GM19467 (cell line): Measurements from ENCODE around the gene DTNA.

Experiments used
- ATAC-seq: cut with Tn5 transposase; IDR thresholded peaks from one replicate; pipeline ENCODE4 v1.9.1; 2021; ENCODE audit warnings: mild to moderate bottlenecking, moderate library complexity; ENCODE audit not compliant: unreplicated experiment

DTNA gene

GRCh38 chr18:34805103-34805877, 95.2 kb downstream of the DTNA start:
- ATAC-seq, result no peak

- no peak for ATAC-seq
Observed at GRCh38 chr18:34805878-34806351, 95.8 kb downstream of the DTNA start.

- ATAC-seq, result no peak
Observed at GRCh38 chr18:34806527-34806926, 96.4 kb downstream of the DTNA start.

DNA sequence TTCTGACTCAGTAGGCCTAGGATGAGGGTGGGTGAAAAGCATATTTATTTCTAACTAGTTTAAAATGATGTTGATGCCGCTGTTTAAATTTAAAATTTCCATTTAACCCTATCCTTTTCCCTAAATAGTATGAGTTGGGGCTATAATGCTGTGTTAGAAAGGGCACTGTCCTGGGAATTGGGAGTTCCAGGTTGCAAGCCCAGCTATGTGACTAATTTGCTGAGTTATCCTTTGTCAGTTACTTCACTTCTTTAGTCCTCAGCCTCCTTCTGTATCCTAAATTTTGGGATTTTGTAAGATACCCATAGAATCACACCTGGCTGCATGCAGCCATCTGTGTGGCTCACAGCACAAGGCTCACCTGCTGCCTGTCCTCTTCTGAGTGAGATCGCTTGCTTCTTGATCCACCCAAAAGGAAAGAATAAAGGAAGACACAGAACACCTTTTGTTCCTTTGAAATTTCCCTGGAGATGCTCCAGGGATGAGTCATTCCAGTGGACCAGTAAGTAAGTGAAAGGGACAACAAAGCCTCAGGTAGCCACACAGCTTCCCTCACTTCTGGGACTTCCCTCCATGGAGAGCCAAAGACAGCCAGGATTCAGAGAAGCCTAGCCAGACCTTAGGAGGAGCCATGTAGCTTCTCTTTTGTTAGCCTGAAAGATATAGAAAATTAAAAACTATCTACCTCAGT, 97.2 kb downstream of the DTNA start:
- ATAC-seq, result no peak

GRCh38 chr18:34808389-34808788, 98.3 kb downstream of the DTNA start:
- ATAC-seq, result no peak

GRCh38 chr18:34809451-34810072, 99.5 kb downstream of the DTNA start:
- ATAC-seq, result no peak

GRCh38 chr18:34816183-34816582, 106.1 kb downstream of the DTNA start:
- no peak for ATAC-seq

DNA sequence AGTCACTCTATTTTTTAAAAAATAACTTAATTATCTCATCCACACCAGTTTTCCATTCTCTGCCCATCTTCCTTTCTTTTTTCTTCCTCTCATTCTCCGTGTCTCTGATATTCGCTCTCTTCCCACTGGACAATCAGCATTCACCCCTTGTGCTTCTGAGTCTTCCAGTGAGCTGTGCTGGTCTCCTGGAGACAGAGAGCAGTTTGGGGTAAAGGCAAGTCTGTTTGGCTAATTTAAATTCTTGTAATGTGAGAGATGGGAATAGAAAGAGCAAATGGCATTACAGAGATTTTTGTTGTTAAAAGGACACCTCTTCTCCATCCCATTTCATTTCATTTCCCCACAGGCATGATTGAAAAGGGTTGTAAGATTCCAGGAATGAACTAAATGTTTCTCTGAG, 107.5 kb downstream of the DTNA start:
- no peak for ATAC-seq

- no peak for ATAC-seq
Observed at GRCh38 chr18:34818064-34818463, 108.0 kb downstream of the DTNA start.

DNA sequence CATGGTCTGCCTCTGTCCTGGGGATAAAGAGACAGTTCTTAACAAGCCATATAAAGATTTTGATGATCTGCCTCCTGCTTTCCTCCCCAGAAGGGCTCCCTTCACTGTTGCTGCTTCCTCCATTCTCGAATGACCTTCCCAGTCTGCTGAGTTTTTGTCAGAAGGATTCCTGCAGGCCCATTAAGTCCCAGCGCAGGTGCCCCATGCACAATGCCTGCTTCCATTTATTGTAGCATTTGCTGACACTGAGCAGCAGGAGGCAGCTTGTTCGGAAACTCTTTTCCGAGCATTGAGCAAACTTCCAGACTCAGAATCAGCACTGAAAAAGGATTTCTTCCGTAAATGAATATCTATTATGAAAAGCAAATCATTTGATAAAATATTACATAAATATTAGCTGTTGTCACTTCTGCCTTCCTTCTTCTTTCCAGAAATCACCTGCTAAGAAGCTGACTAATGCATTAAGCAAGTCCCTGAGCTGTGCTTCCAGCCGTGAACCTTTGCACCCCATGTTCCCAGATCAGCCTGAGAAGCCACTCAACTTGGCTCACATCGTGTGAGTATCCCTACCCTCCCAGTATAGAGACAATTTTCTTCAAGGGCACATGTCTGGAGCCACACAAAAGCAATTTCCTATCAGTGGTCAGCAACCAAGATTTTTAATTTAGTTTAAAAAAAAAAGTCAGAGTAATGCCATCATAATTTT, 110.4 kb downstream of the DTNA start:
- no peak for ATAC-seq

DNA sequence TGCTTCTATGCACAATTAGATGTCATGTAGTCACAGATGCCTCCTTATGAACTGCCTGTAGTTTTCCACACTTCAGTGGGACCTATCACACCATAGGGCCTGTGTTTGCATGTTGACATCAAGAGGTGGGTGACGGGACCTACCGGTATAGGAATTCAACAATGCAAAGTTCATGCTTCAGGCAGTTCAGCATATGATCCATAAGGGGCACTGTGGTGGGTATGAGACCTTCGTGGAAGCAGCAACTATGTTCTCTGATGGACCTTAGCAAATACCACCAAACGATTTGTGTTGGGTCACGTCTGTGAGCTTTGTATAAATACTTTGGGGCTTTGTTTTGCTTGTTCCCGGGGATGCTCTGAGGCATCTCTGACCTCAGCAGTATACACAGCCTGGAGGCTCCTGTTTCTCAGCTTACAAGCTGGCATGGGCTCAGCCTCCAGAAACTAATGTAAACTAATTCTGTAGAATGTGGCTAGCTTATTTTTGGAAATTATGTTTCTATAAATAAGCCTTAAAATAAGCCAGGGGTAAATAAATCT, 111.6 kb downstream of the DTNA start:
- no peak for ATAC-seq

DNA sequence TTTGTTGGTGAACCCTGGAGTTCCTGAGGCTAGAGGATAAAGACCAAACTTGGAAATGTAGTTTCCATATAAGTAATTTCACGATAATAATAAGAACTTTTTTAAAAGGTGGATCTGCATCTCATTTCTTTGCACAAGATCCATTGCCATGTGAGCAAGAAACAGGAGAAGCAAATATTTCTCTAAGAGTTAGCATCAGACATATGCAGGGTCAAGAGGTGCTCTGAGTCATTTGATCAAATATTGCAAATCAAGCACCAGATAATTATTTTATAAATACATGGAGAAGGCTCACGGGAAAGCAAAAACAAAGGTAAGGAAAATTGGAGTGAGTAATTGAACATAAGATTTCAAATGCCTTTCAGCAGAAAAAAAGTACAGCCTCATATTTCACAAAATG, 118.0 kb downstream of the DTNA start:
- ATAC-seq, result no peak

- no peak for ATAC-seq
Observed at GRCh38 chr18:34834897-34835296, 124.8 kb downstream of the DTNA start.

GRCh38 chr18:34835466-34835865, 125.4 kb downstream of the DTNA start:
- no peak for ATAC-seq

GRCh38 chr18:34837769-34838272, 127.7 kb downstream of the DTNA start:
- ATAC-seq, result no peak

DNA sequence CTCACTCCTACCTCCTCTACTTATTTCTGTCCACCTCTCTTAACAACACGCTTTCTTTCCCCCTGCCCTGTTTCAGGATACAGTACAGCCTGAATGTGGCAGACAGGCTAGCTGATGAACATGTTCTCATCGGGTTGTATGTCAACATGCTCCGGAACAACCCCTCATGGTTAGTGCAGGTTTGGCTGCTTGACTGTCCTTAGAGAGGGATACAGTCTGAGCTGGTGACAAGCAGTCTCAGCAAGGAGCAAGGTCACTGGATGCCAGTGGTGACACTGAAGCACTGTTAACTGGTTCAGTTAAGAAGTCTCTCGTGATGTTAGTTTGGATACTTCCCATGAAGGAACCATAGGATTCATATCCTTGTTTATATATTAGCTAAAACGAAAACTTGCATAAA, 128.6 kb downstream of the DTNA start:
- ATAC-seq, result no peak

- ATAC-seq, result no peak
Observed at GRCh38 chr18:34840256-34840826, 130.2 kb downstream of the DTNA start.

- no peak for ATAC-seq
Observed at GRCh38 chr18:34841891-34842290, 131.8 kb downstream of the DTNA start.

DNA sequence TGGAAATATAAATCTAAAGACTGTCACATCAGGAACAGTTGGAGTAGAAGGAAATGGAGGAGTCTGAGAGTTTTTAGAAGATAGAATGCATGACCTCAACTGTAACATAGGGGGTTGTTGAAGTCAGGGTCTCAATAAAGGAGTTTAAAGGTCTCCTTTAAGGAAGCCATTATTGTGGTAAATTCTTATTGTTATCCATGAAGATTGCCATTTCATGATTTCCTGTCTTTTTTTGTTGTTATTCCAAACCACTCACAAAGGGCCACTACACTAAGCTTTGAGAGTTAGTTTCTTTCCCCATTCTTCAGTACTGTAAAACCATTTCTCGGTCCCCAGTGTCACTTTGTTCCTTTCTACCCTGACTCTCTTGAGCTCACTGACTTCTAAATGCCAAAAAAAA, 134.0 kb downstream of the DTNA start:
- no peak for ATAC-seq

- no peak for ATAC-seq
Observed at GRCh38 chr18:34844732-34845459, 134.8 kb downstream of the DTNA start.
